Measurements from ENCODE around the gene SNCAIP.
"Not testable (repeated sequence)": the region's sequence is repeated elsewhere in the genome, so short reads cannot be mapped to it uniquely, and the experiment has no call there.

Gene SNCAIP

GRCh38 chr5:122376250-122376649 lies 64.2 kb downstream of the SNCAIP start:
- Histone ChIP-seq H3K9me3 (ENCODE audit: insufficient read depth, low read depth, low read length) (no peaks in the 10 kb centered on the region), H2AFZ (ENCODE audit: insufficient read depth, low read length, poor library complexity) (no peak overlapping the region), H3K18ac (ENCODE audit: low read length) (no peak overlapping the region), H3K79me1 (ENCODE audit: low read length) (no peaks in the 10 kb centered on the region), H3K4me2 (ENCODE audit: low read length) (no peak overlapping the region), H3K14ac (ENCODE audit: low read length) (no peak overlapping the region), H3K9ac (ENCODE audit: low read length) (no peak overlapping the region), H2BK120ac (ENCODE audit: insufficient read depth, low read length, poor library complexity) (no peak overlapping the region), H2AK5ac (ENCODE audit: low read length) (no peak overlapping the region), H3K27me3 (ENCODE audit: insufficient read depth, low read length) (no peaks in the 10 kb centered on the region), H3K27ac (ENCODE audit: low read depth, low read length) (no peak overlapping the region), H3K4ac (ENCODE audit: low read depth, low read length) (no peak overlapping the region), H3K4me3 (ENCODE audit: low read depth, low read length) (no peak overlapping the region), H3K36me3 (ENCODE audit: control insufficient read depth in 1 of 2, insufficient read depth in 2 of 2, low read length in 2 of 2) (no peaks in the 10 kb centered on the region), H2BK12ac (ENCODE audit: low read length) (no peak overlapping the region), H3K23ac (ENCODE audit: low read length) (no peak overlapping the region), H2BK5ac (ENCODE audit: low read depth, low read length, poor library complexity) (no peak overlapping the region), H4K12ac (ENCODE audit: low read depth, low read length) (no peak overlapping the region), H4K8ac (ENCODE audit: low read depth, low read length) (no peak overlapping the region), H4K91ac (ENCODE audit: low read depth, low read length) (no peak overlapping the region), H3K4me1 (ENCODE audit: control insufficient read depth in 1 of 2, insufficient read depth in 2 of 2, low read length in 2 of 2) (no peaks in the 10 kb centered on the region), H3K79me2 (ENCODE audit: control insufficient read depth, insufficient read depth, low read length, poor library complexity) (no peaks in the 10 kb centered on the region)
- no peak for DNase-seq

- H3K23ac ChIP-seq (ENCODE audit: low read length): no peak overlapping the region
- H4K91ac ChIP-seq (ENCODE audit: low read depth, low read length): no peak overlapping the region
- H3K36me3 ChIP-seq (ENCODE audit: control insufficient read depth in 1 of 2, insufficient read depth in 2 of 2, low read length in 2 of 2): no peaks in the 10 kb centered on the region
- no peaks in the 10 kb centered on the region for H3K27me3 ChIP-seq (ENCODE audit: insufficient read depth, low read length)
- no peak overlapping the region for H3K14ac ChIP-seq (ENCODE audit: low read length)
- no peak overlapping the region for H2AFZ ChIP-seq (ENCODE audit: insufficient read depth, low read length, poor library complexity)
- H3K4ac ChIP-seq (ENCODE audit: low read depth, low read length): no peak overlapping the region
- H3K79me1 ChIP-seq (ENCODE audit: low read length): no peaks in the 10 kb centered on the region
- H3K4me2 ChIP-seq (ENCODE audit: low read length): no peak overlapping the region
- H3K18ac ChIP-seq (ENCODE audit: low read length): no peak overlapping the region
- no peak overlapping the region for H2AK5ac ChIP-seq (ENCODE audit: low read length)
- no peak overlapping the region for H3K4me3 ChIP-seq (ENCODE audit: low read depth, low read length)
- H3K79me2 ChIP-seq (ENCODE audit: control insufficient read depth, insufficient read depth, low read length, poor library complexity): no peaks in the 10 kb centered on the region
- H2BK120ac ChIP-seq (ENCODE audit: insufficient read depth, low read length, poor library complexity): no peak overlapping the region
- WGBS (ENCODE audit: extremely low coverage, insufficient coverage, insufficient read length): no CpG with 5 or more reads among the region's 1 CpG
- H2BK5ac ChIP-seq (ENCODE audit: low read depth, low read length, poor library complexity): no peak overlapping the region
- H3K9ac ChIP-seq (ENCODE audit: low read length): no peak overlapping the region
- H4K12ac ChIP-seq (ENCODE audit: low read depth, low read length): no peak overlapping the region
- no peaks in the 10 kb centered on the region for H3K4me1 ChIP-seq (ENCODE audit: control insufficient read depth in 1 of 2, insufficient read depth in 2 of 2, low read length in 2 of 2)
- H4K8ac ChIP-seq (ENCODE audit: low read depth, low read length): no peak overlapping the region
- no peak for DNase-seq
- no peak overlapping the region for H2BK12ac ChIP-seq (ENCODE audit: low read length)
- H3K9me3 ChIP-seq (ENCODE audit: insufficient read depth, low read depth, low read length): no peaks in the 10 kb centered on the region
- no peak overlapping the region for H3K27ac ChIP-seq (ENCODE audit: low read depth, low read length)
Measured at GRCh38 chr5:122377026-122377425, 65.0 kb downstream of the SNCAIP start.

GRCh38 chr5:122382938-122383337 lies 70.9 kb downstream of the SNCAIP start:
- not testable (repeated sequence) for H2AFZ ChIP-seq (ENCODE audit: insufficient read depth, low read length, poor library complexity); H3K14ac ChIP-seq (ENCODE audit: low read length); H2AK5ac ChIP-seq (ENCODE audit: low read length); H2BK12ac ChIP-seq (ENCODE audit: low read length); H3K4me3 ChIP-seq (ENCODE audit: low read depth, low read length); H3K23ac ChIP-seq (ENCODE audit: low read length); H4K12ac ChIP-seq (ENCODE audit: low read depth, low read length); H3K9ac ChIP-seq (ENCODE audit: low read length); H3K9me3 ChIP-seq (ENCODE audit: insufficient read depth, low read depth, low read length); H4K91ac ChIP-seq (ENCODE audit: low read depth, low read length); H3K36me3 ChIP-seq (ENCODE audit: control insufficient read depth in 1 of 2, insufficient read depth in 2 of 2, low read length in 2 of 2); H3K4me1 ChIP-seq (ENCODE audit: control insufficient read depth in 1 of 2, insufficient read depth in 2 of 2, low read length in 2 of 2); H3K4ac ChIP-seq (ENCODE audit: low read depth, low read length); DNase-seq; H2BK5ac ChIP-seq (ENCODE audit: low read depth, low read length, poor library complexity); H3K27me3 ChIP-seq (ENCODE audit: insufficient read depth, low read length); H3K27ac ChIP-seq (ENCODE audit: low read depth, low read length); H3K4me2 ChIP-seq (ENCODE audit: low read length); H3K79me2 ChIP-seq (ENCODE audit: control insufficient read depth, insufficient read depth, low read length, poor library complexity); H2BK120ac ChIP-seq (ENCODE audit: insufficient read depth, low read length, poor library complexity); H3K18ac ChIP-seq (ENCODE audit: low read length); H3K79me1 ChIP-seq (ENCODE audit: low read length); H4K8ac ChIP-seq (ENCODE audit: low read depth, low read length)
- WGBS (ENCODE audit: extremely low coverage, insufficient coverage, insufficient read length): no CpG with 5 or more reads among the region's 16 CpGs

GRCh38 chr5:122384739-122385235 lies 72.8 kb downstream of the SNCAIP start:
- Histone ChIP-seq H3K9ac (ENCODE audit: low read length) (no peak overlapping the region), H4K91ac (ENCODE audit: low read depth, low read length) (no peak overlapping the region), H3K79me1 (ENCODE audit: low read length) (no peaks in the 10 kb centered on the region), H3K9me3 (ENCODE audit: insufficient read depth, low read depth, low read length) (no peaks in the 10 kb centered on the region), H3K23ac (ENCODE audit: low read length) (no peak overlapping the region), H3K4me2 (ENCODE audit: low read length) (no peak overlapping the region), H3K27ac (ENCODE audit: low read depth, low read length) (no peak overlapping the region), H4K8ac (ENCODE audit: low read depth, low read length) (no peak overlapping the region), H3K27me3 (ENCODE audit: insufficient read depth, low read length) (no peaks in the 10 kb centered on the region), H2BK12ac (ENCODE audit: low read length) (no peak overlapping the region), H2BK5ac (ENCODE audit: low read depth, low read length, poor library complexity) (no peak overlapping the region), H3K4me3 (ENCODE audit: low read depth, low read length) (no peak overlapping the region), H3K18ac (ENCODE audit: low read length) (no peak overlapping the region), H2AK5ac (ENCODE audit: low read length) (no peak overlapping the region), H3K4me1 (ENCODE audit: control insufficient read depth in 1 of 2, insufficient read depth in 2 of 2, low read length in 2 of 2) (no peaks in the 10 kb centered on the region), H4K12ac (ENCODE audit: low read depth, low read length) (no peak overlapping the region), H3K4ac (ENCODE audit: low read depth, low read length) (no peak overlapping the region), H3K79me2 (ENCODE audit: control insufficient read depth, insufficient read depth, low read length, poor library complexity) (no peaks in the 10 kb centered on the region), H2AFZ (ENCODE audit: insufficient read depth, low read length, poor library complexity) (no peak overlapping the region), H2BK120ac (ENCODE audit: insufficient read depth, low read length, poor library complexity) (no peak overlapping the region), H3K14ac (ENCODE audit: low read length) (no peak overlapping the region), H3K36me3 (ENCODE audit: control insufficient read depth in 1 of 2, insufficient read depth in 2 of 2, low read length in 2 of 2) (no peaks in the 10 kb centered on the region)
- WGBS (ENCODE audit: extremely low coverage, insufficient coverage, insufficient read length): no CpG with 5 or more reads among the region's 5 CpGs
- no peak for DNase-seq
